H9 (cell line): ENCODE measurements around the gene IRX4. TPM values are rescaled to one million over a fixed set of nuclear protein-coding genes. Genes with fewer than 3 reads are reported as not detected.

ENCODE experiments used
- DNase-seq: peaks from one replicate; pipeline ENCODE4 v3.0.0-alpha.2; 2017
- H2AFZ ChIP-seq: one replicate; pipeline ENCODE4 v1.6.1; 2013; ENCODE audit warnings: mild to moderate bottlenecking, low read length, control low read depth, moderate library complexity
- H2AK5ac ChIP-seq: 2 replicates; pipeline ENCODE4 v1.6.1; 2013; ENCODE audit warnings: low read length, control low read depth, mixed read lengths; ENCODE audit not compliant: insufficient read length
- H2BK120ac ChIP-seq: one replicate; pipeline ENCODE4 v1.6.1; 2013; ENCODE audit warnings: low read depth, mild to moderate bottlenecking, low read length, control low read depth, inconsistent platforms; ENCODE audit not compliant: poor library complexity, severe bottlenecking
- H2BK12ac ChIP-seq: 2 replicates; pipeline ENCODE4 v1.6.1; 2013; ENCODE audit warnings: low read length, control low read depth, mixed read lengths, low read depth; ENCODE audit not compliant: insufficient read length
- H2BK15ac ChIP-seq: 2 replicates; pipeline ENCODE4 v1.6.1; 2013; ENCODE audit warnings: low read depth, low read length, control low read depth
- H2BK20ac ChIP-seq: one replicate; pipeline ENCODE4 v1.6.1; 2013; ENCODE audit warnings: low read depth, mild to moderate bottlenecking, low read length, control low read depth, inconsistent platforms; ENCODE audit not compliant: poor library complexity, severe bottlenecking
- H2BK5ac ChIP-seq: 2 replicates; pipeline ENCODE4 v1.6.1; 2013; ENCODE audit warnings: low read length, control low read depth, mixed read lengths; ENCODE audit not compliant: insufficient read length
- H3K14ac ChIP-seq: 2 replicates; pipeline ENCODE4 v1.6.1; 2013; ENCODE audit warnings: low read length, control low read depth; ENCODE audit not compliant: insufficient read depth
- H3K18ac ChIP-seq: 2 replicates; pipeline ENCODE4 v1.6.1; 2013; ENCODE audit warnings: low read depth, mild to moderate bottlenecking, mixed read lengths, low read length, control low read depth; ENCODE audit not compliant: insufficient read length
- H3K23ac ChIP-seq: 2 replicates; pipeline ENCODE4 v1.6.1; 2013; ENCODE audit warnings: low read length, control low read depth, mixed read lengths, low read depth; ENCODE audit not compliant: insufficient read length
- H3K23me2 ChIP-seq: 2 replicates; pipeline ENCODE4 v1.6.1; 2013; ENCODE audit warnings: low read depth, mild to moderate bottlenecking, mixed read lengths, low read length, control low read depth; ENCODE audit not compliant: insufficient read length, poor library complexity, severe bottlenecking
- H3K27ac ChIP-seq: 2 replicates; pipeline ENCODE4 v1.5.1; 2013; ENCODE audit warnings: low read length, control low read depth, mixed read lengths, low read depth; ENCODE audit not compliant: insufficient read length
- H3K27me3 ChIP-seq: 2 replicates; pipeline ENCODE4 v1.6.1; 2013; ENCODE audit warnings: low read length, control low read depth, inconsistent platforms; ENCODE audit not compliant: insufficient read depth
- H3K4ac ChIP-seq: 2 replicates; pipeline ENCODE4 v1.6.1; 2013; ENCODE audit warnings: low read depth, mild to moderate bottlenecking, control low read depth, inconsistent platforms, low read length, moderate library complexity
- H3K4me1 ChIP-seq: 2 replicates; pipeline ENCODE4 v1.6.1; 2013; ENCODE audit warnings: low read length, control low read depth, inconsistent platforms; ENCODE audit not compliant: insufficient read depth
- H3K4me2 ChIP-seq: 2 replicates; pipeline ENCODE4 v1.6.1; 2013; ENCODE audit warnings: low read length, control low read depth, mixed read lengths; ENCODE audit not compliant: insufficient read length, insufficient read depth
- H3K56ac ChIP-seq: 2 replicates; pipeline ENCODE4 v1.6.1; 2013; ENCODE audit warnings: low read depth, mild to moderate bottlenecking, mixed read lengths, low read length, control low read depth; ENCODE audit not compliant: insufficient read length
- H3K79me1 ChIP-seq: 2 replicates; pipeline ENCODE4 v1.6.1; 2013; ENCODE audit warnings: low read depth, mild to moderate bottlenecking, moderate library complexity, low read length, control low read depth, inconsistent platforms; ENCODE audit not compliant: insufficient read depth, poor library complexity, severe bottlenecking
- H3K79me2 ChIP-seq: 2 replicates; pipeline ENCODE4 v1.6.1; 2013; ENCODE audit warnings: low read length, control low read depth, inconsistent platforms; ENCODE audit not compliant: insufficient read depth
- H3K9ac ChIP-seq: 2 replicates; pipeline ENCODE4 v1.6.1; 2013; ENCODE audit warnings: low read length, control low read depth, mixed read lengths; ENCODE audit not compliant: insufficient read length; ENCODE audit errors: extremely low read depth
- H3K9me3 ChIP-seq: one replicate; pipeline ENCODE4 v1.6.1; 2013; ENCODE audit warnings: low read depth, low read length, inconsistent platforms; ENCODE audit not compliant: control insufficient read depth
- H3T11ph ChIP-seq: one replicate; pipeline ENCODE4 v1.6.1; 2013; ENCODE audit warnings: mild to moderate bottlenecking, low read length, control low read depth, inconsistent platforms
- H4K20me1 ChIP-seq: one replicate; pipeline ENCODE4 v1.6.1; 2013; ENCODE audit not compliant: control insufficient read depth, insufficient read length, insufficient read depth
- H4K5ac ChIP-seq: 2 replicates; pipeline ENCODE4 v1.6.1; 2013; ENCODE audit warnings: low read depth, mild to moderate bottlenecking, mixed read lengths, low read length, control low read depth; ENCODE audit not compliant: insufficient read length
- H4K8ac ChIP-seq: replicated peaks from 2 replicates; pipeline ENCODE4 v1.6.1; 2013; ENCODE audit warnings: low read length, control low read depth, mixed read lengths, low read depth; ENCODE audit not compliant: insufficient read length
- H4K91ac ChIP-seq: 2 replicates; pipeline ENCODE4 v1.6.1; 2013; ENCODE audit warnings: low read depth, mild to moderate bottlenecking, moderate library complexity, mixed read lengths, low read length, control low read depth; ENCODE audit not compliant: insufficient read length
- H3K27ac Mint-ChIP-seq, 3 experiments: 2 replicates in 2 of 3; 3 replicates in 1 of 3; pipeline ENCODE4 v1.8.0; 2020 to 2021; ENCODE audit warnings: mixed read lengths in 3 of 3, mild to moderate bottlenecking in 1 of 3, moderate library complexity in 1 of 3
- H3K27me3 Mint-ChIP-seq: 2 replicates; pipeline ENCODE4 v1.8.0; 2021; ENCODE audit warnings: low read depth, mild to moderate bottlenecking, moderate library complexity, mixed read lengths
- H3K36me3 Mint-ChIP-seq, 3 experiments: 2 replicates in 2 of 3; 3 replicates in 1 of 3; pipeline ENCODE4 v1.8.0; 2020 to 2021; ENCODE audit warnings: low read depth in 3 of 3, mixed read lengths in 3 of 3; ENCODE audit not compliant: insufficient read depth in 1 of 3
- H3K4me1 Mint-ChIP-seq, 2 experiments: 2 replicates each; pipeline ENCODE4 v1.8.0; 2020; ENCODE audit warnings: mixed read lengths in 2 of 2
- H3K4me3 Mint-ChIP-seq, 2 experiments: 2 replicates in 1 of 2; 3 replicates in 1 of 2; pipeline ENCODE4 v1.8.0; 2020 to 2021; ENCODE audit warnings: mild to moderate bottlenecking in 2 of 2, mixed read lengths in 2 of 2, moderate library complexity in 1 of 2
- H3K9me3 Mint-ChIP-seq, 2 experiments: 2 replicates in 1 of 2; 3 replicates in 1 of 2; pipeline ENCODE4 v1.8.0; 2020; ENCODE audit warnings: mild to moderate bottlenecking in 2 of 2, mixed read lengths in 2 of 2, moderate library complexity in 1 of 2
- WGBS: extraction: QIAGEN DNeasy Blood & Tissue Kit; methylation state at CpG from one replicate; pipeline ENCODE4 v1.1.7; 2013; ENCODE audit warnings: missing lambda C conversion rate, low lambda C conversion rate, mixed read lengths; ENCODE audit not compliant: insufficient read length; ENCODE audit errors: extremely low coverage; 5-methylcytosine and 5-hydroxymethylcytosine counted together
- total RNA-seq: library from RNA; stranded (reverse); gene quantifications from 2 replicates; pipeline ENCODE4 v1.2.1, GENCODE V29; 2021
- TF ChIP-seq, protein P1 (sequence below): fragments of 200-600 bp; sonication (generic); conservative IDR thresholded peaks from 3 replicates; pipeline ENCODE4 v1.8.0; 2021; ENCODE audit warnings: antibody characterized with exemption, mild to moderate bottlenecking

Gene IRX4
- total RNA-seq, 1 experiment from 2014 or later = 3.2 TPM

DNA sequence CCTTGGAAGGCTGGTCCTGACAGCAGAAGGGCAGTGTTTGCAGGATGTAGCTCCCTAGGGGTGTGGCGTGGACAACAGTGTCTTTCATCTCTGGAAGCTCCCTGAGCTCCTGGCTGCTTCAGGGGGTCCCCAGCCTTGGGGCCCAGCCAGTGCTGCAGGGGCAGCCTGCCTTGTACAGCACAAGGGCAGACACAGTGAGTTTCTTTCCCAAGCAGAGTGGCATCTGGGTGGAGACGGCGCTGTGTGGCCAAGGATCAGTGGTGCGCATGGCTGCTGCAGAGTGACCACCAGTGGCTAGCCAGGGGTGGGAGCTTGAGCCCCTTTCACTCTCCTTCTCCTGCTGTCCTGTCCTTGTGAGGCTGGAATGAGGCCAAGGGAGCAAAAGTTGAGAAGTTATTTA lies 7.6 kb upstream of the IRX4 start:
- Histone ChIP-seq H3K23me2 (peaks cover 4% of the 10 kb centered on the region), H3T11ph (no peak overlapping the region), H2AK5ac (no peak overlapping the region), H3K56ac (no peak overlapping the region), H2BK15ac (no peak overlapping the region), H3K9ac (no peak overlapping the region), H4K8ac (no peak overlapping the region), H3K27me3 (peaks cover 26% of the 10 kb centered on the region), H3K79me1 (no peaks in the 10 kb centered on the region), H3K27ac (no peak overlapping the region), H3K9me3 (no peaks in the 10 kb centered on the region), H4K91ac (no peak overlapping the region), H3K18ac (no peak overlapping the region), H3K79me2 (no peaks in the 10 kb centered on the region), H2BK120ac (no peak overlapping the region), H3K23ac (no peak overlapping the region), H2BK20ac (no peak overlapping the region), H3K4me1 (no peaks in the 10 kb centered on the region), H2BK12ac (no peak overlapping the region), H4K5ac (no peak overlapping the region), H3K14ac (no peak overlapping the region), H4K20me1 (no peaks in the 10 kb centered on the region), H2AFZ (no peak overlapping the region), H3K4me2 (no peak overlapping the region), H3K4ac (no peak overlapping the region), H2BK5ac (no peak overlapping the region)
- Mint-ChIP-seq H3K27me3 (peaks cover 94% of the 10 kb centered on the region), H3K27ac (no peak overlapping the region), H3K4me1 (peaks cover 8 to 18% of the 10 kb centered on the region in 2 experiments), H3K9me3 (no peaks in the 10 kb centered on the region), H3K36me3 (no peaks in the 10 kb centered on the region), H3K4me3 (no peak overlapping the region)
- DNase-seq = no peak
- WGBS = no CpG with 5 or more reads among the region's 4 CpGs
- TF ChIP-seq, protein P1, sequence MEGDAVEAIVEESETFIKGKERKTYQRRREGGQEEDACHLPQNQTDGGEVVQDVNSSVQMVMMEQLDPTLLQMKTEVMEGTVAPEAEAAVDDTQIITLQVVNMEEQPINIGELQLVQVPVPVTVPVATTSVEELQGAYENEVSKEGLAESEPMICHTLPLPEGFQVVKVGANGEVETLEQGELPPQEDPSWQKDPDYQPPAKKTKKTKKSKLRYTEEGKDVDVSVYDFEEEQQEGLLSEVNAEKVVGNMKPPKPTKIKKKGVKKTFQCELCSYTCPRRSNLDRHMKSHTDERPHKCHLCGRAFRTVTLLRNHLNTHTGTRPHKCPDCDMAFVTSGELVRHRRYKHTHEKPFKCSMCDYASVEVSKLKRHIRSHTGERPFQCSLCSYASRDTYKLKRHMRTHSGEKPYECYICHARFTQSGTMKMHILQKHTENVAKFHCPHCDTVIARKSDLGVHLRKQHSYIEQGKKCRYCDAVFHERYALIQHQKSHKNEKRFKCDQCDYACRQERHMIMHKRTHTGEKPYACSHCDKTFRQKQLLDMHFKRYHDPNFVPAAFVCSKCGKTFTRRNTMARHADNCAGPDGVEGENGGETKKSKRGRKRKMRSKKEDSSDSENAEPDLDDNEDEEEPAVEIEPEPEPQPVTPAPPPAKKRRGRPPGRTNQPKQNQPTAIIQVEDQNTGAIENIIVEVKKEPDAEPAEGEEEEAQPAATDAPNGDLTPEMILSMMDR = no peak
